Gastrocnemius medialis (tissue), 4 donors: Measurements from ENCODE around the gene VN1R5. TPM values are rescaled to one million over a fixed set of nuclear protein-coding genes. Genes with fewer than 3 reads are reported as not detected.
"Not testable (repeated sequence)": the region's sequence is repeated elsewhere in the genome, so short reads cannot be mapped to it uniquely, and the experiment has no call there.

Source experiments
- ATAC-seq, 2 donors: fragments of 150-250 bp; one replicate each; pipeline ENCODE4 v1.9.1; 2016
- DNase-seq, 2 donors: peaks; one replicate each; pipeline ENCODE4 v3.0.0-alpha.2; 2019
- H3K27ac ChIP-seq, 4 donors: fragments of 200-600 bp; sonication (generic); 1 replicate in 1 of 4; 2 replicates in 3 of 4; pipeline ENCODE4 v1.5.1; 2016 to 2018; ENCODE audit warnings: mild to moderate bottlenecking in 2 of 4, moderate library complexity in 1 of 4
- H3K27me3 ChIP-seq, 3 donors: fragments of 200-600 bp; sonication (generic) in 2 of 3; 1 replicate in 1 of 3; 2 replicates in 2 of 3; pipeline versions ENCODE4 v1.5.1 to v1.6.0; 2016 to 2019; ENCODE audit warnings: mild to moderate bottlenecking in 1 of 3, moderate library complexity in 1 of 3
- H3K36me3 ChIP-seq, 2 donors: fragments of 200-600 bp; sonication (generic) in 1 of 2; one replicate each; pipeline ENCODE4 v1.5.1; 2017 to 2018
- H3K4me1 ChIP-seq, 2 donors: fragments of 200-600 bp; sonication (generic) in 1 of 2; one replicate each; pipeline ENCODE4 v1.5.1; 2016 to 2017; ENCODE audit warnings: mild to moderate bottlenecking in 2 of 2
- H3K4me3 ChIP-seq, 4 donors: fragments of 200-600 bp; sonication (generic) in 3 of 4; 1 replicate in 1 of 4; 2 replicates in 3 of 4; pipeline ENCODE4 v1.5.1; 2016 to 2019; ENCODE audit warnings: mild to moderate bottlenecking in 2 of 4
- H3K9me3 ChIP-seq, 3 donors: fragments of 200-600 bp; sonication (generic) in 2 of 3; 1 replicate in 1 of 3; 2 replicates in 2 of 3; pipeline ENCODE4 v1.5.1; 2016 to 2019
- CTCF ChIP-seq, 5 experiments: fragments of 450-650 bp in 3 of 5; fragments of 200-600 bp in 2 of 5; sonication (generic) in 2 of 5; IDR thresholded peaks in 4 of 5; conservative IDR thresholded peaks in 1 of 5; 1 replicate in 4 of 5; 2 replicates in 1 of 5; pipeline ENCODE4 v1.5.1; 2016 to 2019; ENCODE audit warnings: antibody characterized with exemption in 5 of 5, mild to moderate bottlenecking in 3 of 5, moderate library complexity in 3 of 5
- POLR2A ChIP-seq, 2 donors: fragments of 450-650 bp; IDR thresholded peaks; one replicate each; pipeline ENCODE4 v1.6.1; 2017; ENCODE audit warnings: antibody characterized with exemption in 2 of 2, mild to moderate bottlenecking in 2 of 2, moderate library complexity in 2 of 2
- in situ Hi-C, 4 donors: fragments of 200-750 bp; cut with MboI; loops; one replicate each; pipeline versions ENCODE4 v1.15.0 to v1.8.0; 2017; ENCODE audit warnings: low sequenced_read_pairs in 4 of 4
- intact Hi-C: fragments of 100-400 bp; cut with DNase I; formaldehyde crosslinking; loops from one replicate; pipeline ENCODE4 v1.15.1; 2023; ENCODE audit warnings: low total_unique reads
- total RNA-seq, 4 donors: library from RNA; depleted of rRNA; stranded (reverse); fragments of >200 nt; gene quantifications; one replicate each; pipeline versions ENCODE4 v1.1.0 to v1.2.3, GENCODE V29; 2016

VN1R5 gene
- total RNA-seq: not detected

DNA sequence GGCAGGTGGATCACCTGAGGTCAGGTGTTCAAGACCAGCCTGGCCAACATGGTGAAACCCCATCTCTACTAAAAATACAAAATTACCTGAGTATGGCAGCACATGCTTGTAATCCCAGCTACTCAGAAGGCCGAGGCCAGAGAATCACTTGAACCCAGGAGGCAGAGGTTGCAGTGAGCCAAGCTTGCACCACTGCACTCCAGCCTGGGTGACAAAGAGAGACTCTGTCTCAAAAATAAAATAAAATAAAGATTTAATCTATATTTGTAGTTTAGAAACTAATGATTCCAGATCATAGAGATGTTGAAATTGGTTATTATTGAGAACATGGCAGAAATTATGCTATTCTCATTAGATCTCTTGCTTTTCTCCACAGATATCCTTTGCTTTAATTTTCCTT is at the start of gene VN1R5:
Gene VN1R5, plus strand, starts transcription at position 301 of the 400 bp plus-strand sequence.
- in situ Hi-C loops, H3K4me1 ChIP-seq, H3K27ac ChIP-seq, H3K4me3 ChIP-seq, ATAC-seq, H3K36me3 ChIP-seq, H3K9me3 ChIP-seq, intact Hi-C loops, H3K27me3 ChIP-seq, DNase-seq: not testable (repeated sequence)

DNA sequence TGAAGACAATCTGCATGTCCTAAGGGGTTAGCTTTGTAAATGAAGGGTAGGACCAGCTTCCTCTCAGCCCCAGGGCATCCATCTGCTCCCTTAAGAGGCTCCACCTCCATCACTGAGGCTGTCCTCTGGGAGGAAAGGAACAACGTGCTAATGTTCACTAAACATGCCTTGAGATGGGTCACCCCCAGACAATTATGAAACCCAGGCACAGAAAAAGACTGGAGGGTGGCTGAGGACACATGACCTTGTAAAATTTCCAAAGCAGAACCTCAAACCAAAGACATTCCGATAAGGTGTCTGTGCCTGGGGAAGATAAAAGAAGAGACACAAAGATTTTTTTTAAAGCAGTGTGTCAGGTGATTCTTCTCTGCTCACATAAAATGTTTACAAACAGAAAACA is 46.5 kb upstream of the VN1R5 start:
- Histone ChIP-seq H3K4me1 (peaks cover 16 to 18% of the 10 kb centered on the region in 2 donors), H3K36me3 (peaks cover 0 to 8% of the 10 kb centered on the region in 2 donors), H3K27me3 (no peaks in the 10 kb centered on the region), H3K4me3 (peak overlapping the region in 3 of 4 donors; percentile 7 to 90 (median 73)), H3K9me3 (no peaks in the 10 kb centered on the region), H3K27ac (peak overlapping the region in 1 of 4 donors; percentile 77)
- ATAC-seq (no peak), DNase-seq (no peak)
- TF ChIP-seq CTCF (IDR thresholded peaks at IDR 0.05 in 4 of 5, conservative IDR thresholded peaks at IDR 0.05 in 1 of 5): no peak
- TF ChIP-seq POLR2A (IDR thresholded peaks at IDR 0.05): no peak
- intact Hi-C loops (no loop called here), in situ Hi-C loops (no loop called here)

- intact Hi-C loops (loop anchor here (2.0 to 5.0 kb wide), 3 partner anchors 43 to 122 kb away; partner anchors contain the start of genes ZNF496 and ZNF669), in situ Hi-C loops (no loop called here)
- no peaks in the 10 kb centered on the region for H3K27me3 ChIP-seq
- ATAC-seq (peak in 1 of 2 donors; percentile 5), DNase-seq (no peak)
- H3K36me3 ChIP-seq: peaks cover 0 to 8% of the 10 kb centered on the region in 2 donors
- no peak for TF ChIP-seq POLR2A (IDR thresholded peaks at IDR 0.05)
- H3K4me3 ChIP-seq: peak overlapping the region; percentile 73 to 98 (median 88)
- H3K4me1 ChIP-seq: peaks cover 16 to 18% of the 10 kb centered on the region in 2 donors
- H3K9me3 ChIP-seq: no peaks in the 10 kb centered on the region
- H3K27ac ChIP-seq: peak overlapping the region; percentile 77 to 89 (median 85)
Observed at GRCh38 chr1:247210062-247210375, 45.9 kb upstream of the VN1R5 start.

GRCh38 chr1:247210376-247211117 is 45.3 kb upstream of the VN1R5 start:
- Histone ChIP-seq H3K4me1 (peaks cover 16 to 18% of the 10 kb centered on the region in 2 donors), H3K9me3 (no peaks in the 10 kb centered on the region), H3K4me3 (peak overlapping the region; percentile 73 to 98 (median 88)), H3K36me3 (peaks cover 0 to 8% of the 10 kb centered on the region in 2 donors), H3K27me3 (no peaks in the 10 kb centered on the region), H3K27ac (peak overlapping the region; percentile 77 to 89 (median 85))
- DNase-seq: peak; percentile 96 to 97
- in situ Hi-C loops: no loop called here
- intact Hi-C loops: loop anchor here (2.0 to 5.0 kb wide), 3 partner anchors 43 to 122 kb away; partner anchors contain the start of genes ZNF496 and ZNF669
- peak; percentile 99 to 100 for ATAC-seq
- TF ChIP-seq POLR2A (IDR thresholded peaks at IDR 0.05) (peak; percentile 68 to 71), CTCF (IDR thresholded peaks at IDR 0.05 in 4 of 5, conservative IDR thresholded peaks at IDR 0.05 in 1 of 5) (no peak)

- Histone ChIP-seq H3K27ac (peak overlapping the region; percentile 77 to 89 (median 85)), H3K4me3 (peak overlapping the region in 1 of 4 donors; percentile 73), H3K4me1 (peaks cover 16 to 18% of the 10 kb centered on the region in 2 donors), H3K9me3 (no peaks in the 10 kb centered on the region), H3K36me3 (peaks cover 0 to 3% of the 10 kb centered on the region in 2 donors), H3K27me3 (no peaks in the 10 kb centered on the region)
- intact Hi-C loops: loop anchor here (2.0 to 5.0 kb wide), 3 partner anchors 44 to 121 kb away; partner anchors contain the start of genes ZNF496 and ZNF669
- DNase-seq (no peak), ATAC-seq (no peak)
- in situ Hi-C loops: no loop called here
- TF ChIP-seq CTCF (IDR thresholded peaks at IDR 0.05 in 4 of 5, conservative IDR thresholded peaks at IDR 0.05 in 1 of 5) (no peak), POLR2A (IDR thresholded peaks at IDR 0.05) (no peak)
Observed at GRCh38 chr1:247211339-247211738, 44.5 kb upstream of the VN1R5 start.
